Fibroblast of skin of left biceps (primary cell): ENCODE measurements around the gene MTNR1A.
"Not testable (repeated sequence)": the region's sequence is repeated elsewhere in the genome, so short reads cannot be mapped to it uniquely, and the experiment has no call there.

ENCODE experiments used
- DNase-seq, 2 experiments: peaks; one replicate each; pipeline ENCODE4 v3.0.0-alpha.2; 2013; ENCODE audit warnings: low read depth in 2 of 2

Gene MTNR1A

GRCh38 chr4:186563761-186564160 is 8.4 kb upstream of the MTNR1A start:
- no peak for DNase-seq

- no peak for DNase-seq
Measured at GRCh38 chr4:186561748-186562147, 6.4 kb upstream of the MTNR1A start.

- no peak for DNase-seq
Measured at GRCh38 chr4:186560647-186561046, 5.3 kb upstream of the MTNR1A start.

GRCh38 chr4:186557486-186557885 is 2.1 kb upstream of the MTNR1A start:
- peak; percentile 19 to 25 for DNase-seq

- DNase-seq, result no peak
Measured at GRCh38 chr4:186557061-186557460, 1.7 kb upstream of the MTNR1A start.

GRCh38 chr4:186554539-186554913 is 841 bp downstream of the MTNR1A start:
- no peak for DNase-seq

- no peak for DNase-seq
Measured at GRCh38 chr4:186553717-186554116, 1.6 kb downstream of the MTNR1A start.

- no peak for DNase-seq
Measured at GRCh38 chr4:186551849-186552248, 3.5 kb downstream of the MTNR1A start.

GRCh38 chr4:186545436-186545835 is 9.9 kb downstream of the MTNR1A start:
- no peak for DNase-seq

GRCh38 chr4:186543206-186543605 is 12.2 kb downstream of the MTNR1A start:
- DNase-seq, result no peak

- no peak for DNase-seq
Measured at GRCh38 chr4:186541801-186542200, 13.6 kb downstream of the MTNR1A start.

- no peak for DNase-seq
Measured at GRCh38 chr4:186537843-186538521, 17.4 kb downstream of the MTNR1A start.

GRCh38 chr4:186536285-186536684 is 19.1 kb downstream of the MTNR1A start:
- DNase-seq, result no peak

GRCh38 chr4:186534056-186534455 is 21.3 kb downstream of the MTNR1A start:
- no peak for DNase-seq

GRCh38 chr4:186523927-186524326 is 31.4 kb downstream of the MTNR1A start:
- not testable (repeated sequence) for DNase-seq

- no peak for DNase-seq
Measured at GRCh38 chr4:186516287-186516686, 39.1 kb downstream of the MTNR1A start.

- DNase-seq, result no peak
Measured at GRCh38 chr4:186514271-186514950, 41.0 kb downstream of the MTNR1A start.

- not testable (repeated sequence) for DNase-seq
Measured at GRCh38 chr4:186504771-186505170, 50.6 kb downstream of the MTNR1A start.

- no peak for DNase-seq
Measured at GRCh38 chr4:186502231-186502630, 53.1 kb downstream of the MTNR1A start.

GRCh38 chr4:186501554-186501953 is 53.8 kb downstream of the MTNR1A start:
- DNase-seq, result no peak

GRCh38 chr4:186500721-186501304 is 54.6 kb downstream of the MTNR1A start:
- DNase-seq, result no peak

GRCh38 chr4:186499467-186499866 is 55.9 kb downstream of the MTNR1A start:
- DNase-seq, result no peak

- no peak for DNase-seq
Measured at GRCh38 chr4:186497043-186497442, 58.3 kb downstream of the MTNR1A start.
